Astrocyte (in vitro differentiated cells and primary cell): ENCODE results near the gene ADGRL1. TPM values are rescaled to one million over a fixed set of nuclear protein-coding genes. Genes with fewer than 3 reads are reported as not detected.

ENCODE experiments used
- DNase-seq: peaks from one replicate; pipeline ENCODE4 v3.0.0-alpha.2; 2010; ENCODE audit warnings: low read depth
- FAIRE-seq: peaks from 2 replicates; lab custom pipeline; 2011; peaks lifted over from hg19 to GRCh38; lab: Jason Lieb, UNC
- H2AFZ ChIP-seq: 2 replicates; pipeline ENCODE4 v1.6.0; 2012; ENCODE audit warnings: low read depth, low read length, inconsistent platforms
- H3K27ac ChIP-seq: 2 replicates; pipeline ENCODE4 v1.5.1; 2011; ENCODE audit warnings: low read depth, low read length, inconsistent platforms
- H3K27me3 ChIP-seq: 2 replicates; pipeline ENCODE4 v1.6.0; 2011; ENCODE audit warnings: low read length, inconsistent platforms; ENCODE audit not compliant: insufficient read depth
- H3K36me3 ChIP-seq: 2 replicates; pipeline ENCODE4 v1.5.1; 2011; ENCODE audit warnings: low read length, inconsistent platforms; ENCODE audit not compliant: insufficient read depth
- H3K4me1 ChIP-seq: 2 replicates; pipeline ENCODE4 v1.5.1; 2011; ENCODE audit warnings: low read length, inconsistent platforms; ENCODE audit not compliant: insufficient read depth
- H3K4me2 ChIP-seq: 2 replicates; pipeline ENCODE4 v1.6.0; 2012; ENCODE audit warnings: low read length, inconsistent platforms
- H3K4me3 ChIP-seq: 2 replicates; pipeline ENCODE4 v1.5.1; 2011; ENCODE audit warnings: low read depth, mild to moderate bottlenecking, low read length, inconsistent platforms; ENCODE audit not compliant: insufficient read depth
- H3K79me2 ChIP-seq: 2 replicates; pipeline ENCODE4 v1.6.0; 2012; ENCODE audit warnings: mild to moderate bottlenecking, low read length, inconsistent platforms; ENCODE audit not compliant: insufficient read depth
- H3K9ac ChIP-seq: 2 replicates; pipeline ENCODE4 v1.6.0; 2012; ENCODE audit warnings: mild to moderate bottlenecking, low read length, inconsistent platforms
- H3K9me3 ChIP-seq: 2 replicates; pipeline ENCODE4 v1.5.1; 2012; ENCODE audit warnings: low read depth, mild to moderate bottlenecking, low read length, inconsistent platforms; ENCODE audit not compliant: insufficient read depth
- H4K20me1 ChIP-seq: 2 replicates; pipeline ENCODE4 v1.6.0; 2012; ENCODE audit warnings: low read length, inconsistent platforms; ENCODE audit not compliant: insufficient read depth
- H3K27ac Mint-ChIP-seq: one replicate; pipeline ENCODE4 v1.8.0; 2021; ENCODE audit warnings: mild to moderate bottlenecking, mixed read lengths; ENCODE audit not compliant: unreplicated experiment
- H3K27me3 Mint-ChIP-seq: one replicate; pipeline ENCODE4 v1.8.0; 2021; ENCODE audit warnings: low read depth, mixed read lengths; ENCODE audit not compliant: unreplicated experiment
- H3K36me3 Mint-ChIP-seq: one replicate; pipeline ENCODE4 v1.8.0; 2021; ENCODE audit warnings: low read depth, mixed read lengths; ENCODE audit not compliant: unreplicated experiment
- H3K4me1 Mint-ChIP-seq: one replicate; pipeline ENCODE4 v1.8.0; 2021; ENCODE audit warnings: low read depth, mixed read lengths; ENCODE audit not compliant: unreplicated experiment
- H3K4me3 Mint-ChIP-seq: one replicate; pipeline ENCODE4 v1.8.0; 2021; ENCODE audit warnings: mild to moderate bottlenecking, moderate library complexity, mixed read lengths; ENCODE audit not compliant: unreplicated experiment
- H3K9me3 Mint-ChIP-seq: one replicate; pipeline ENCODE4 v1.8.0; 2021; ENCODE audit warnings: mild to moderate bottlenecking, mixed read lengths; ENCODE audit not compliant: unreplicated experiment
- CTCF ChIP-seq: IDR thresholded peaks from 2 replicates; pipeline ENCODE4 v1.5.1; 2011; ENCODE audit warnings: low read depth, mild to moderate bottlenecking, inconsistent platforms, low read length, moderate library complexity; ENCODE audit not compliant: insufficient read depth
- EZH2 ChIP-seq: IDR thresholded peaks from 2 replicates; pipeline ENCODE4 v1.6.1; 2012; ENCODE audit warnings: mild to moderate bottlenecking, low read length, inconsistent platforms; ENCODE audit not compliant: insufficient read depth
- total RNA-seq: library from RNA; stranded (reverse); gene quantifications from 2 replicates; pipeline ENCODE4 v1.2.1, GENCODE V29; 2021

The ADGRL1 gene
- total RNA-seq, 1 donor from 2014 or later, result 40.9 TPM

GRCh38 chr19:14122924-14123323 is 83.0 kb downstream of the ADGRL1 start:
- H3K4me3 ChIP-seq, result no peak overlapping the region
- DNase-seq (no peak), FAIRE-seq (no peak)
- peaks cover 7% of the 10 kb centered on the region for H3K4me1 Mint-ChIP-seq
- no peaks in the 10 kb centered on the region for H3K9me3 Mint-ChIP-seq
- H3K4me1 ChIP-seq, result peaks cover 9% of the 10 kb centered on the region
- H3K9me3 ChIP-seq, result no peaks in the 10 kb centered on the region
- no peak overlapping the region for H3K4me3 Mint-ChIP-seq
- no peaks in the 10 kb centered on the region for H4K20me1 ChIP-seq
- H3K27me3 Mint-ChIP-seq, result no peaks in the 10 kb centered on the region
- H3K79me2 ChIP-seq, result no peaks in the 10 kb centered on the region
- no peaks in the 10 kb centered on the region for H3K27me3 ChIP-seq
- H3K27ac Mint-ChIP-seq, result no peak overlapping the region
- no peaks in the 10 kb centered on the region for H3K36me3 ChIP-seq
- no peak overlapping the region for H3K4me2 ChIP-seq
- TF ChIP-seq CTCF, result no peak
- no peak for TF ChIP-seq EZH2
- H3K9ac ChIP-seq, result no peak overlapping the region
- H3K36me3 Mint-ChIP-seq, result no peaks in the 10 kb centered on the region
- no peak overlapping the region for H2AFZ ChIP-seq
- H3K27ac ChIP-seq, result no peak overlapping the region

GRCh38 chr19:14120497-14120780 is 85.5 kb downstream of the ADGRL1 start:
- Mint-ChIP-seq H3K36me3 (no peaks in the 10 kb centered on the region), H3K9me3 (no peaks in the 10 kb centered on the region), H3K27me3 (no peaks in the 10 kb centered on the region), H3K4me3 (no peak overlapping the region), H3K27ac (no peak overlapping the region), H3K4me1 (peaks cover 19% of the 10 kb centered on the region)
- Histone ChIP-seq H3K9ac (no peak overlapping the region), H3K27ac (no peak overlapping the region), H3K36me3 (no peaks in the 10 kb centered on the region), H3K4me2 (no peak overlapping the region), H4K20me1 (peaks cover 18% of the 10 kb centered on the region), H2AFZ (no peak overlapping the region), H3K4me3 (no peak overlapping the region), H3K79me2 (peaks cover 19% of the 10 kb centered on the region), H3K9me3 (no peaks in the 10 kb centered on the region), H3K4me1 (peaks cover 19% of the 10 kb centered on the region), H3K27me3 (no peaks in the 10 kb centered on the region)
- TF ChIP-seq CTCF (no peak), EZH2 (no peak)
- no peak for FAIRE-seq
- DNase-seq, result no peak

GRCh38 chr19:14119644-14120496 is 86.1 kb downstream of the ADGRL1 start:
- Mint-ChIP-seq H3K27me3 (no peaks in the 10 kb centered on the region), H3K36me3 (no peaks in the 10 kb centered on the region), H3K9me3 (no peaks in the 10 kb centered on the region), H3K4me1 (peaks cover 19% of the 10 kb centered on the region), H3K27ac (no peak overlapping the region), H3K4me3 (no peak overlapping the region)
- no peak for FAIRE-seq
- no peaks in the 10 kb centered on the region for H3K9me3 ChIP-seq
- H2AFZ ChIP-seq, result no peak overlapping the region
- no peak overlapping the region for H3K9ac ChIP-seq
- no peaks in the 10 kb centered on the region for H3K36me3 ChIP-seq
- peaks cover 24% of the 10 kb centered on the region for H3K79me2 ChIP-seq
- peaks cover 19% of the 10 kb centered on the region for H3K4me1 ChIP-seq
- H3K4me2 ChIP-seq, result no peak overlapping the region
- H3K27ac ChIP-seq, result no peak overlapping the region
- no peaks in the 10 kb centered on the region for H3K27me3 ChIP-seq
- H4K20me1 ChIP-seq, result peaks cover 21% of the 10 kb centered on the region
- no peak overlapping the region for H3K4me3 ChIP-seq
- no peak for DNase-seq
- TF ChIP-seq CTCF, result no peak
- no peak for TF ChIP-seq EZH2
